Right ventricle myocardium superior (tissue), 1 donor: ENCODE results near the gene LTF. TPM values are rescaled to one million over a fixed set of nuclear protein-coding genes. Genes with fewer than 3 reads are reported as not detected.
"Not testable (repeated sequence)": the region's sequence is repeated elsewhere in the genome, so short reads cannot be mapped to it uniquely, and the experiment has no call there.

Experiments used
- ATAC-seq: fragments of 200-7000 bp; cut with Tn5 transposase; one replicate; pipeline ENCODE4 v1.9.1; 2020; ENCODE audit warnings: mild to moderate bottlenecking; ENCODE audit not compliant: poor library complexity
- DNase-seq: peaks from one replicate; pipeline ENCODE4 v3.0.0-alpha.2; 2020
- intact Hi-C: fragments of 100-400 bp; cut with DNase I; formaldehyde crosslinking; loops from one replicate; pipeline ENCODE4 v1.11.2; 2022
- long read RNA-seq: library from polyadenylated mRNA; unstranded; transcript quantifications from one replicate; pipeline ENCODE4 v2.0.0, GENCODE V29; 2021
- total RNA-seq: library from RNA; stranded (reverse); fragmentation: NEBNext Ultra II Directional; extraction: Animal tissue kit (Norgen Biotek cat#: 25700); gene quantifications from one replicate; pipeline ENCODE4 v1.2.1, GENCODE V29; 2021
- donor health status: DM: no; HTN: yes; CAD: no; lungs with severe emphysema.

The LTF gene
- 3.7 TPM for total RNA-seq
- long read RNA-seq, partial matches to known transcripts: 0 of 5 reads
- long read RNA-seq, other reads (novel, unspliced or antisense): 1 of 5 reads

DNA sequence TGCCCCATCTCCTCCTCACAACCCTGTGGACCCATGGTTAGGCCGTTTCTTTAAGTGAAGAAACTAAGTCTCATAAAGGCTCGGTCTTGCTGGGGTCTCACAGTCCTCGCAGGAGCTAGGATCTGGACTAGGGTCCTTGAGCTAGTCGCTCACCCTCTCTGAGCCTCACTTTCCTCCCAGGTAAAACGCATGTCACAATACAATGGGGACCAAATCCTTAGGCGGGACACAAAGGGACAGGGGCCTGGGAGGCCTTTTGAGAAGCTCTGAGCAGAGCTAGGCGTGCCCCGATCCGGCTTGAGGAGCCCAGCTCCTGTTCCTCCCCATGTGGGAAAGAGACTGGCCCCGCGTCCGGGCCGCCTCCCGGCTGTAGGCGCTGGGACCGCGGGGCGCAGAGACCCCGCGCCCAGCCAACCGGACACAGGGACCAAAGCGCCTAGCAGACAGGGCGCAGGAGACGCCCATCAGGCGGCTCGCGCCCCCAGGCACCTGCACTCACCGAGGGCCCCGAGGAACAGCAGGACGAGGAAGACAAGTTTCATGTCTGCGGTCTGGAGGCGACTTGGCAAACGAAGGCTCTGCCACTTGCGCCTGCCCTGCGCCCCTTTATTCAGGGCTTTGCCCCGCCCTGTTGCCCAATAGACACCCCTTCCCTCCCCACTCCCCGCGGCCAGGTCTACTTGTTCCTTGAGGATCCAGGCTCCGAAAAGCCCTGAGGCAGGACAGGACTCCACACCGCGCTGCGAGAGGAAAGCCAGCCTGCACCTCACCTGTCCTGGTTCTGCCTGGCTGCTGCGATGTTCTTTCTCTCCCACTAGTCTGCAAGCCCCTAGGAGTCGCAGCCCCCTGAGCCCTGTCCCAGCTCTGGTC is at the start of gene LTF:
LTF (minus strand) TSS at position 580 of the 870 bp plus-strand sequence; CDS start at position 542, 38 bp downstream.
- no peak for DNase-seq

DNA sequence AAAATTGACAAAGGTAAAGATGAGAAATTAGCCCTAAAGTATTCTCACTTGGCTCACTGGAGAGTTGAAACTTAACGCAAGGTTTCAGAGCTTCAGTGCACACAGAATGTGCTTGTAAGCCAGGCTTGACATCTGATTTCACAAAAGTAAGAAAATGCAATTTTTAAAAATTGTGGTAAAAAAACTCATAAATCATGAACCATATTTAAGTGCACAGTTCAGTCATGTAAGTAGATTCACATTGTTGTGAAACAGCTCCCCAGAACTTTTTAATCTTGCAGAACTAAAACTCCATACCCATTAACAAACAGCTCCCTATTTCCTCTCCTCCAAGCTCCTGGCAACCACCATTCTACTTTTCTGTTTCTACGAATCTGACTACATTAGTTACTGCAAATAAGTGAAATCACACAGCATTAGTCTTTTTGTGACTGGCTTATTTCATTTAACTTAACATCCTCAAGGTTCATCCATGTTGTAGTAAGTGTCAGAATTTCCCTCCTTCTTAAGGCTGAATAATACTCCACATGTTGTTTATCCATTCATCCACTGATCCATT is 47.6 kb upstream of the LTF start:
- ATAC-seq: no peak
- no peak for DNase-seq
- intact Hi-C loops: no loop called here

More for the DNA sequence above, at the start of gene LTF:
- intact Hi-C loops: no loop called here
- no peak for ATAC-seq

DNA sequence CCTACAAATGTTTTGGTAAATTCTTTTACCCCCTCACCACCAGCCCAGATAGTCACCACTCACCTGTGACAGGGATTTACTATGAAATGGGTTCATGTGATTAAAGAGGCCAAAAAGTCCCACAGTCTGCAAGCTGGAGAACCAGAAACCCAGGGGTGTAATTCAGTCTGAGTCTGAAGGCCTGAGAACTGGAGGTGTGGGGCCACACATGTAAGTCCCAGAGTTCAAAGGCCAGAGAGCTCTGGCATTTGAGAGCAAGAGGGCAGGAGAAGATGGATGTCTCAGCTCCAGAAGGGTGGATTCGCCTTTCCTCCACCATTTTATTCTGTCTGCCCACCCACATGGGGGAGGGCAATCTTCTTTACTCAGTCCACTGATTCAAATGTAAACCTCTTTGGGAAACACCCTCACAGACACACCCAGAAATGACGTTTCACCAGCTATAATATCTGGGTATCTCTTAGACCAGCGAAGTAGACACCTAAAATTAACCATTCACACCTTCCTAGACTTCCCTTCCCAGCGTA is 45.0 kb upstream of the LTF start:
- ATAC-seq: no peak
- DNase-seq: no peak
- intact Hi-C loops: no loop called here

DNA sequence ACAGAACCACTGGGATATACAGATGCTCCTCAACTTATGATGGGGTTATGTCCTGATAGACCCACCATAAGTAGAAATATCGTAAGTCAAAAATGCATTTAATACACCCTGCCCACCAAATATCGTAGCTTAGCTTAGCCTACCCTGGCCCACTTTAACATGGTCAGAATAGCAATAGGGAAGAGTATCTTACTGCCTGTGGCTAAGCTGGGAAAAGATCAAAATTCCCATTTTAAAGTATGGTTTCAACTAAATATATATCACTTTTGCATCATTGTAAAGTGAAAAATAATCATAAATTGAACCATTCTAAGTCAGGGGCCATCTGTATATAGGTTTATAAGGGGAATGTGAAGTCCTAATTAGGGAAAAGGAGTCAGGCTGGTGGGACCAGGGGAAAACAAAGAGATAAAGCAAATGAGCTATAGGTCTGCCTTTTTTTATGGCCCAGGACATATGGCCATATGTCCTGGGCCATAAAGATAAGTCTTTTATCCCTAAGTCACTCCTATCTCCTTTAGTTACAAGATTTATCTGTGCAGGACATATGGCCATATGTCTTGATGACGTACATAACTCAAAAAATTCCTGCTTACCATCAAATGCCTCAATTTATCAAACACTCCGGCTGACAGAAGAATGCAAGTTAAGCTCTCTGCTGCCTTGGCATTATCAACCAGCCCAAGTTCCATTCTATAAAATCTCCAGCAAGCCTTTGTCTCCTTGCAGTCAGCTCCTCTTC is 44.3 kb upstream of the LTF start:
- intact Hi-C loops: no loop called here
- DNase-seq: no peak
- ATAC-seq: no peak

DNA sequence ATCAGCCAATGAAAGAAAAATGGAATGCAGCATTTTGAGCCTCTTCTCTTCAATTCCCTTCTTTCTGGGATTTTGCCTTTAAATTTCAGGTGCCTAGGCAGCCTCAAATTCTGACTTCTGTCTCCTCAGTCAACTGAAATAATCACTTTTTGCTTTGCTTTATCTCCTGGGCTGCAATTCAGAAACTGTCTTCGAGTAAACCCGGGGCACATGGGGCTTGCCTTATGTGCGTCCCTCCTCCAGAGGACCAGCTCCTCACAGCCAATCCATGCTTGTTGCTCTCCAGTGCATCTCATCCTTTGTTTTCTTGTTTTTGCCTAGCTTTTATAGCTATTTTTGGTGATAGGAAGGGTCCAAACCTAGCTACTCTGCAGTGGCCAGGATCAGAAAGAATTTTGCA is 41.8 kb upstream of the LTF start:
- no peak for ATAC-seq
- intact Hi-C loops: no loop called here
- no peak for DNase-seq

DNA sequence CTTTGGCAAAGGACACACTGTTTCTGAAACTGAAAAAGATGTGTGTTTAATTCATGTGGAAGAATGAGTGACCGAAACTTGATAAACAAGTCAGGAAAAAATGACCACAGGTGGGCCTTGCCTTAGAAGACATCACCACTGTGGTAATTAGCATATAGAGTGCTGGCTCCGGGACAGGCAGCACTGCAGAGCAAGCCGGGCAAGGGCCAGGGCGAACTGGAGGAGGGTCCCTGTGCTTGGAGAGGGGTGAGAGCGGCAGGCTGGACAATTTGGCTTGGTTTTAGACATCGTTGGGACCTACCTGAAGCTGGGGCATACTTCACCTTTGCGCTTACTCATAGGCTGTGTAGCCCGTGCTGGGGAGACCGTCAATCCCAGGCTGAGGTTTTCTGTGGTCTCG is 41.2 kb upstream of the LTF start:
- ATAC-seq: no peak
- intact Hi-C loops: no loop called here
- DNase-seq: no peak

DNA sequence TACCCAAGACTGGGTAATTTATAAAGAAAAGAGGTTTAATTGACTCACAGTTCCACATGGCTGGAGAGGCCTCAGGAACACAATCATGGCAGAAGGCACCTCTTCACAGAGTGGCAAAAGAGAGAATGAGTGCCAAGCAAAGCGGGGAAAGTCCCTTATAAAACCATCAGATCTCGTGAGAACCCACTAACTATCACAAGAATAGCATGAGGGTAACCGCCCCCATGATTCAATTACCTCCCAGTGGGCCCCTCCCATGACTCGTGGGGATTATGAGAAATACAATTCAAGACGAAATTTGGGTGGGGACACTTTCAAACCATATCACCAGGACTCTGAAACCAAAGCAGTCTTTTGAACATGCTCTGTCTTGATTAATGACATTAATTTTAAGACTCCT is 40.1 kb upstream of the LTF start:
- intact Hi-C loops: no loop called here
- no peak for ATAC-seq

DNA sequence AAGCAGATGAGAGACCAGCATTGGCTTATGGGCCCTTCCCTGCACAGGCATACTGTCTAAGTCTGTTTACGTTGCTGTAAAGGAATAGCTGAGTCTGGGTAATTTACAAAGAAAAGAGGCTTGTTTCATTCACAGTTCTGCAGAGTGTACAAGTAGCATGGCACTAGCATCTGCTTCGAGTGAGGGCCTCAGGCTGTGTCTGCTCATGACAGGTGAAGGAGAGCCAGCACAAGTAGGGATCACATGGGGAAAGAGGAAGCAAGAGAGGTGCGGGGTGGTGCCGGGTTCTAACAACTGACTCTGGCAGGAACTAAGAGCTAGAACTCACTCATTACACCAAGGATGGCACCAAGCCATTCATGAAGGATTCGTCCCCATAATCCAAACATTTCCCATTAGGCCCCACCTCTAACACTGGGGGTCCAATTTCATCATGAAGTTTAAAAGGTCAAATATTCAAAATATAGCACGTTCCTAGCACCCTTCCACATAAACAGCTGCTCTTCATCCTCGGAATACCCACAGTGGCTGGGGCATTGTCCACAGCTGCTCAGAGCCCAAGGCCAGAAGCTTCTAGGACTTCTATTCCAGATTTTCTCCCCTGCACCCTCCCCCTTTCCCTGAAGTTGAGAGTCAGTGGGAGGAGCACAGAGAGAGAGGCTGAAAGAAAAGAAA is 38.6 kb upstream of the LTF start:
- DNase-seq (no peak), ATAC-seq (no peak)
- intact Hi-C loops: no loop called here

More for the DNA sequence above, 40.1 kb upstream of the LTF start:
- no peak for DNase-seq

DNA sequence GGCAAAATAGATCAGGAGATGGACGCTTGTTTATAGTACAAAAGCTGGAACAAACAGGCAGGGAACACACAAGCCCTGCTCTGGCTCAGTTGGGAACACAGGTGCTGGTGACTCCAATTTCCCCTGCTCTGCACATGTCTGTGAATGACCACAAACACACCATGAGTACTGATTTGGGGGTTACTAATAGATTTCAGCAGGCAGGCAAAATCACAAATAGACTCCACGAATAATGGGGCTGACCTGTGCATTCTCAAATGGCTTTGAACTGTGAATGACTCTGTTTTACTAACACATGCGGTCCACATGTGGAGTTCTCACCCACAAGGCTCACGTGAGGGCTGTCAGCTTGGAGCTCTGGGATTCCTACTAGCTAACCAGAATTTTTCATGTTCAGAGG is 37.0 kb upstream of the LTF start:
- DNase-seq (no peak), ATAC-seq (no peak)
- intact Hi-C loops: no loop called here

DNA sequence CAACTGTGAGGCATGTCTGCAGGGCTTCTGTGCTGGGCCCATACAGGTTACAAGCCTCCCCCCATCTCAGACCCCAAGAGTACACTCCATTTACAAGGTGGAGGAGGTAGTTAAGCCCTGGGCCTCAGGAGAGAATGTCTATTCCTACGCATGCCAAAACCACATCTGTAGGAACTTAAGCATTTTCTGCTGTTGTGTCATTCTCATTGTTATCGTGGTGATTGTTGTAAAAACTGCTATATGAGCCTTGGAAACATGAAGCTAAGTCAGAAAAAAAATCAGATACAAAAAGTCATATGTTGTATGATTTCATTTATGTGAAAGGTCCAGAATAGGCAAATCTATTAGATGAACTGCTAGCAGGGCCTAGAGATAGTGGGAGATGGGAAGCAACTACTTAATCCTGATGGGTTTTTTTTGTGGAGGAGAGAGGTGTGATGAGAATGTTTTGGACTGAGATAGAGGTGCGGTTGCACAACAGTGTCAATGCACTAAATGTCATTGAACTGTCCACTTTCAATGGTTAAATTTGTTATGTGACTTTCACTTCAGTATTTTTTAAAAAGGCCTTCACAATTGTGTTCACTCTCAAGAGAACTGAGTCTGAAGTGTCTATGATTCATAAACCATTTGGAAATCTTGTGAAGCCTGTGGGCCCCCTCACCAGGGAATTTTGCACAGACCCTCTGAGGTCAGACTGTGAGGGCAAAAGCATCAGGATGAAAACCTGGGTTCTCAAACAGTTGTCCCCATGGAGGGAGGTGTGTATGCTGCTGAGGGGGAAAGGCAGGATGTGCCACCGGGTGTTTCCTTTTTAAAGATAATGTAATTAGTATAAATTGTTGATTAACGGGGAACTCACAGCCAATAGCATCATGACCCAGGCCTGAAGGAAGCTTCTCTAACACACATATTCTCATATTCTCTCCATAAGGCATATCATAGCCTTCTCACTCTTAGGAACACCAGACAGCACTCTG is 36.2 kb upstream of the LTF start:
- ATAC-seq (no peak), DNase-seq (no peak)
- intact Hi-C loops: no loop called here

DNA sequence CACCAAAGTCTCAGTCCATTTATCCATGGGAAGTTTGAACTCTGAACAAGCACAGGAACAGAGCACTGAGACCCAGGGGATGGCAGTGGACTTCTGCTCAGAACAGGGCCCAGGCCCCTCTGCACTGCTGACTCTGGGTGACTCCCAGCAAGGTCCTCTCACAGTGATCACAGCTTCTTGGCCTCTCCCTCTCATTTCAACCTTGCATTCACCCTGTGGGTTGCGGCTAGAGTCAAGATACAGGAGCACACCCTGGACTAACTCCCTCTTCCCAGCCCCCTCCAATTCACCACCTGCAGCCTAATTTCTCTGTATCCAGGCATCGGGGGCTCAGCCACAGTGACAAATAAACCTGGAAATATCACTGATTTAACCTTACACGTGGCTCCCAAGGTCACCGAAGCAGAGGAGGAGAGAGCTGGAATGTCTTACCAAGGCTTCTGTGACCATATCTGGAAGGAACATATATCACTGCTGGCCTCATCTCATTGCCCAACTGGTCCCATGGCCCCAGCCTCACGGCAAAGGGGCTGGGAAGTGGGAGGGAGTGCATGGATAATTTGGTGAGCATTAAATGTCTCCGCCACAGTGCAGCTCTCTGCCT is 34.3 kb upstream of the LTF start:
- peak; percentile 24 for ATAC-seq

DNA sequence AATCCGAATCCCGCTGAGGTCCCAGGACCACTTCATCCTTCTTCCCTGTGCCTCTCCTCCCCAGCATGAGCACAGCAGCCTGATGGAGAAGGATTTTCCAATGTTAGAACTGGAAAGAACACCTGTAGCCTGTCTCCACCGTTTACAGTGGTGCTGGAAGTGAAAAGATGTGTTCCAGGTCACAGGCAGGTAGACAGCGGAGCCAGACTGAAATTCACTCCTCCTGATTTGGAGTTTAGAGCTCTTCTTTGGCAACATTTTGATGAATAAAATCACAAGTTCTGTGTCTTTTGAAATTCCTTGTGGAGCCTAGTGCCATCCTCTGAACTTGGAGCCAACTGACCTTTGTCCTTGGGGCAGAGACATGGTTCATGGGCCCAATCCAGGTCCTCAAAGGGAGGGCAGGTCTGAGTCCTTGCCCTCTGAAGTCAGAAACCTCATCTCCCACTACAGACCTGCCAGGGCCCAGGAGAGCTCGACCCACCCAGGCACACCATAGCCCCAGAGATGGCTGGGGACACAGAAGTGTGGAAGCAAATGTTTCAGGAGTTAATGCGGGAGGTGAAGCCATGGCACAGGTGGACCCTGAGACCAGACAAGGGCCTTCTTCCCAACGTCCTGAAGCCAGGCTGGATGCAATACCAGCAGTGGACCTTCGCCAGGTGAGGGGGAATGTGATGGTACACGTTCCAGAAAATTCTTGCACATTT is 33.0 kb upstream of the LTF start, which contains the start of gene RTP3:
RTP3 (plus strand) TSS at position 421 of the 710 bp plus-strand sequence; CDS start at position 508, 87 bp downstream.
- intact Hi-C loops: no loop called here
- ATAC-seq: no peak
- DNase-seq: no peak

More for the DNA sequence above, 34.3 kb upstream of the LTF start:
- DNase-seq: no peak
- intact Hi-C loops: no loop called here

DNA sequence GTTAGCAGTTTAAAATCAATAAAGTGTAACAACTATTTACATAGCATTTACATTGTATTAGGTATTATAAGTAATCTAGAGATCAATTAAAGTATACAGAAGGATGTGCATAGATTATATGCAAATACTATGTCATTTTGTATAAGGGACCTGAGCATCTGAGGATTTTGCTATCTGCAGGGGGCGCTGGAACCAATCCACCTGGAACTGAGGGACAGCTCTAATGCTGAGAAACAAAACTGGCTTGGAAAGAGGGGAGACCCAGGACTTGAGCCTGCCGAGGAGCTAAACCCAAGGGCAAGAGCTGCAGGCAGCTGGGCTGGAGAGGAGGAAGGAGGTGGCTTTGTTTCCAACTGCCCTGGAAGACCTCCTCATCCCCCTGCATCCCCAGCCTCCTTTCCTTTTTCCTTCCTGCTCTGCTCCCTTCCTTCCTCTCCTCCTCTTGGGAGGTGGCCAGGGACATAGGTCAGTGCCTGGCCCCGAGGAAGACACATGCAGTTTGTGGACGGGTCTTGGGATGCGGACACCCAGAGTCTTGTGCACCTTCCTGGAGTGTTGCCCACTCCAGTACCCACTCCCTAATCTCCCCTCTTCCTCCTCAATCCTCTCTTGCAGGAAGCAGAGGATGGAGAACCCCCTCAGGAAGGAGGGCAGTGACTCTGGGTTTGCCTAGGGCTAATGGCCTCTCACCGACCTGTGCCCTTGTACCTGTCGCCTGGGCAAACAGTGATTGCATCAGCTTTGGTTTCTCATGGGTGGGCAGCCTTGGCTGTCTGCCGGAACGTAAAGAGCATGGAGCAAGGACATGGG is 32.2 kb upstream of the LTF start:
- ATAC-seq: no peak
- intact Hi-C loops: no loop called here
- no peak for DNase-seq

DNA sequence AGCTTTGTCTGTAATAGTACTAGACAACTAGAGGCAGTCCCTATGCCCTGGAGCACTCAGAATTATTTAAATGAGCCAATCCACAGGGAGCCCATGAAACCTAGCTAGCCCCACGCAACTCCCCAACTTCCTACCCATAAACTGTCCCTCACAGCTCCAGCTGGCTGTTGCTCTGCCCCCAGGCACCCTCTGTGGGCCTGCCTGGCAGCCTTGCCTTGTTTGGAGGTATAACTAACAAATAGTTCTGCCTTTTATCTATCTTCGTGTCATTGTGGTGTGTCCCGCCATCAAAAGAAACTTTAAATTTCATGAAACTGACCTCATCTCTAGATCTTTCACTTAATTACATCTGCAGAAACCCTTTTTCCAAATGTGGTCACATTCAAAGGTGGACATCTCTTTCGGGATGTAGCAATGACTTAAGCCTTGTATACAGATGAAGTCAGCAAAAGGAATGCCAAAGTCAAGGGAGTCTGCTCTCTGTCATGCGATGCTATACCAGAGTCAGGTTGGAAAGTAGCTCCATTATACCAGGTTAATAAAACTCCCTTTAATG is 31.3 kb upstream of the LTF start:
- intact Hi-C loops: no loop called here

DNA sequence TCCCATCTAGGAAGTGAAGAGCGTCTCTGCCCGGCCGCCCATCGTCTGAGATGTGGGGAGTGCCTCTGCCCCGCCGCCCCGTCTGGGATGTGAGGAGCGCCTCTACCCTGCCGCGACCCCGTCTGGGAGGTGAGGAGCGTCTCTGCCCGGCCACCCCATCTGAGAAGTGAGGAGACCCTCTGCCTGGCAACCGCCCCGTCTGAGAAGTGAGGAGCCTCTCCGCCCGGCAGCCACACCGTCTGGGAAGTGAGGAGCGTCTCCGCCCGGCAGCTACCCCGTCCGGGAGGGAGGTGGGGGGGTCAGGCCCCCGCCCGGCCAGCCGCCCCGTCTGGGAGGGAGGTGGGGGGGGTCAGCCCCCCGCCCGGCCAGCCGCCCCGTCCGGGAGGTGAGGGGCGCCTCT is 29.8 kb upstream of the LTF start:
- DNase-seq, intact Hi-C loops, ATAC-seq: not testable (repeated sequence)

More for the DNA sequence above, 31.3 kb upstream of the LTF start:
- no peak for DNase-seq
- ATAC-seq: no peak
